Neural progenitor cell (in vitro differentiated cells): ENCODE measurements around the gene POP4. TPM values are rescaled to one million over a fixed set of nuclear protein-coding genes. Genes with fewer than 3 reads are reported as not detected.

Experiments
- DNase-seq: peaks from one replicate; pipeline ENCODE4 v3.0.0-alpha.2; 2016; ENCODE audit warnings: low spot score
- H2AFZ ChIP-seq: fragments of 200-600 bp; sonication (generic); replicated peaks from 2 replicates; pipeline ENCODE4 v1.6.1; 2016; ENCODE audit warnings: antibody characterized with exemption
- H3F3A ChIP-seq: fragments of 200-600 bp; sonication (generic); 2 replicates; pipeline ENCODE4 v1.6.1; 2016; ENCODE audit warnings: antibody characterized with exemption, low read depth
- H3K27ac ChIP-seq: fragments of 200-600 bp; sonication (generic); 2 replicates; pipeline ENCODE4 v1.5.1; 2016; ENCODE audit warnings: mild to moderate bottlenecking
- H3K27me3 ChIP-seq: fragments of 200-600 bp; sonication (generic); 2 replicates; pipeline ENCODE4 v1.6.1; 2016; ENCODE audit warnings: mild to moderate bottlenecking, moderate library complexity
- H3K36me3 ChIP-seq: fragments of 200-600 bp; sonication (generic); 2 replicates; pipeline ENCODE4 v1.5.1; 2016
- H3K4me1 ChIP-seq: fragments of 200-600 bp; sonication (generic); 2 replicates; pipeline ENCODE4 v1.6.1; 2016; ENCODE audit warnings: mixed run types
- H3K4me2 ChIP-seq: fragments of 200-600 bp; sonication (generic); 2 replicates; pipeline ENCODE4 v1.6.1; 2016
- H3K4me3 ChIP-seq: fragments of 200-600 bp; sonication (generic); 2 replicates; pipeline ENCODE4 v1.5.1; 2016
- H3K79me2 ChIP-seq: fragments of 200-600 bp; sonication (generic); 2 replicates; pipeline ENCODE4 v1.6.1; 2016; ENCODE audit warnings: low read depth
- H3K9ac ChIP-seq: fragments of 200-600 bp; sonication (generic); 2 replicates; pipeline ENCODE4 v1.6.1; 2016
- H3K9me3 ChIP-seq: fragments of 200-600 bp; sonication (generic); 2 replicates; pipeline ENCODE4 v1.5.1; 2016; ENCODE audit warnings: low read depth
- H4K20me1 ChIP-seq: fragments of 200-600 bp; sonication (generic); 2 replicates; pipeline ENCODE4 v1.6.1; 2016; ENCODE audit warnings: low read depth
- H3K27ac Mint-ChIP-seq: 3 replicates; pipeline ENCODE4 v1.8.0; 2021; ENCODE audit warnings: mixed read lengths
- H3K27me3 Mint-ChIP-seq: 2 replicates; pipeline ENCODE4 v1.8.0; 2022; ENCODE audit warnings: low read depth, mild to moderate bottlenecking, inconsistent platforms, moderate library complexity, mixed read lengths; ENCODE audit not compliant: insufficient read depth
- H3K36me3 Mint-ChIP-seq: 3 replicates; pipeline ENCODE4 v1.8.0; 2021; ENCODE audit warnings: mixed read lengths
- H3K4me1 Mint-ChIP-seq: 3 replicates; pipeline ENCODE4 v1.8.0; 2021; ENCODE audit warnings: mixed read lengths
- H3K4me3 Mint-ChIP-seq: 3 replicates; pipeline ENCODE4 v1.8.0; 2021; ENCODE audit warnings: mild to moderate bottlenecking, moderate library complexity, mixed read lengths
- H3K9me3 Mint-ChIP-seq: 3 replicates; pipeline ENCODE4 v1.8.0; 2020; ENCODE audit warnings: mixed read lengths
- EZH2 ChIP-seq: fragments of 200-600 bp; sonication (generic); IDR thresholded peaks from 2 replicates; pipeline ENCODE4 v1.6.1; 2017; ENCODE audit warnings: antibody characterized with exemption, mild to moderate bottlenecking, moderate library complexity
- EZH2phosphoT487 ChIP-seq: fragments of 200-600 bp; sonication (generic); IDR thresholded peaks from 2 replicates; pipeline ENCODE4 v1.6.1; 2017; ENCODE audit warnings: antibody characterized with exemption
- total RNA-seq: library from RNA; depleted of rRNA; stranded (reverse); fragments of >200 nt; gene quantifications from 2 replicates; pipeline ENCODE4 v1.2.3, GENCODE V29; 2015; ENCODE audit warnings: low replicate concordance
- TF ChIP-seq, protein P1 (sequence below): fragments of 200-600 bp; sonication (generic); IDR thresholded peaks from 2 replicates; pipeline ENCODE4 v1.5.1; 2017; ENCODE audit warnings: antibody characterized with exemption, mild to moderate bottlenecking

Gene POP4
- total RNA-seq, 1 donor from 2014 or later = 77.8 TPM

GRCh38 chr19:29560313-29561075 is 45.6 kb upstream of the POP4 start:
- Mint-ChIP-seq H3K4me1 (no peaks in the 10 kb centered on the region), H3K4me3 (no peak overlapping the region), H3K9me3 (peaks cover 8% of the 10 kb centered on the region), H3K27ac (no peak overlapping the region), H3K36me3 (no peaks in the 10 kb centered on the region), H3K27me3 (peaks cover 6% of the 10 kb centered on the region)
- H3K27me3 ChIP-seq = no peaks in the 10 kb centered on the region
- no peak overlapping the region for H3K9ac ChIP-seq
- H3K79me2 ChIP-seq = no peaks in the 10 kb centered on the region
- no peaks in the 10 kb centered on the region for H3K36me3 ChIP-seq
- H4K20me1 ChIP-seq = no peaks in the 10 kb centered on the region
- no peak overlapping the region for H3K27ac ChIP-seq
- no peak overlapping the region for H3K4me2 ChIP-seq
- TF ChIP-seq EZH2phosphoT487 (no peak), EZH2 (no peak)
- TF ChIP-seq, protein P1, sequence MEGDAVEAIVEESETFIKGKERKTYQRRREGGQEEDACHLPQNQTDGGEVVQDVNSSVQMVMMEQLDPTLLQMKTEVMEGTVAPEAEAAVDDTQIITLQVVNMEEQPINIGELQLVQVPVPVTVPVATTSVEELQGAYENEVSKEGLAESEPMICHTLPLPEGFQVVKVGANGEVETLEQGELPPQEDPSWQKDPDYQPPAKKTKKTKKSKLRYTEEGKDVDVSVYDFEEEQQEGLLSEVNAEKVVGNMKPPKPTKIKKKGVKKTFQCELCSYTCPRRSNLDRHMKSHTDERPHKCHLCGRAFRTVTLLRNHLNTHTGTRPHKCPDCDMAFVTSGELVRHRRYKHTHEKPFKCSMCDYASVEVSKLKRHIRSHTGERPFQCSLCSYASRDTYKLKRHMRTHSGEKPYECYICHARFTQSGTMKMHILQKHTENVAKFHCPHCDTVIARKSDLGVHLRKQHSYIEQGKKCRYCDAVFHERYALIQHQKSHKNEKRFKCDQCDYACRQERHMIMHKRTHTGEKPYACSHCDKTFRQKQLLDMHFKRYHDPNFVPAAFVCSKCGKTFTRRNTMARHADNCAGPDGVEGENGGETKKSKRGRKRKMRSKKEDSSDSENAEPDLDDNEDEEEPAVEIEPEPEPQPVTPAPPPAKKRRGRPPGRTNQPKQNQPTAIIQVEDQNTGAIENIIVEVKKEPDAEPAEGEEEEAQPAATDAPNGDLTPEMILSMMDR = no peak
- no peak overlapping the region for H2AFZ ChIP-seq
- no peak overlapping the region for H3K4me3 ChIP-seq
- no peaks in the 10 kb centered on the region for H3F3A ChIP-seq
- no peaks in the 10 kb centered on the region for H3K4me1 ChIP-seq
- no peak for DNase-seq
- no peaks in the 10 kb centered on the region for H3K9me3 ChIP-seq

GRCh38 chr19:29561601-29562000 is 44.5 kb upstream of the POP4 start:
- no peaks in the 10 kb centered on the region for H3K36me3 Mint-ChIP-seq

DNA sequence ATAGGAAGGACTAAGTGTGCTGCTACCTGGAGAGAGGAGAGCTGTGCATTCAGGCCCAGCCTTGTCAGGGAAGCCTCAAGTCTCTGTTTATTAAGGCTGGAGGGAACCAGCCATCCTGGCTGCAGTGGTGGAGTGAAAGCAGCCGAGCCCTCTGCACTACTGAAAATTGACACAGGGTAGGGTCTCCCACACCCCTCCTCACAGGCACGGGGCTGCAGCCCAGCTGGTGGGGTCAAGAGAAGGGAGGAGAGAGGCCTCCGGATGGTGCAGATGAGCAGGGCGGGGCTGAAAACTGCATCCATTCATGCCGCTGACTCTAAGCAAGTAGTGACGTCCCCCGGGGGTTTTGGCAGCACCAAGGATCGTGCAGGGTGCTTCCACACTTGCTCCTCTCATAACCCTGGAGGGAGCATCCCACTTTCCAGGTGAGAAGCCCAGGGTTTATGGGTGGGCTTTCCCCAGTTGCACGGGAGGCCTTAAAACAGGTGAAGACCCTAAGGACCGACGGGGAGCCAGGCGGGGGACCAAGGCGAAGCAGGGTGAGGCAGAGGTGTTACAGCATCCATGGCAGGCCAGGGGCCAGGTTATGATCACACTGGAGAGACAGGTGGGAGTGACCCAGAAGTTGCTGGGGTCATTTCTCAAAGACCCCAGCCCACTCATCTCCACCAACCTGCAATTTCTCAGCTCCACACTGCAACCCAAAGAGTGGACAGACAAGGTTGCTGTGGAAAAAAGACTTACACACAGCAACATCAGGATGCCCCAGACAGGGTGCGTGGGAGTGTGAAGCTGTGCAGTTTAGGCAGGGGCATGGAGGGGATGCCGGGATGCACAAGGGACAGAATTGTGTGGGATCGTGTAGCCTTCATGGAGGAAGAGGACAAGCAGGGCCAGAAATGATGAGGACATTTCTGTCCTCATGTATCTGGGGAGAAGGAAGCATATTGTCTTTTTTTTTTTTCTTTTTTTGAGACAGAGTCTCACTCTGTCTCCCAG is 43.5 kb upstream of the POP4 start:
- no peak overlapping the region for H3K27ac ChIP-seq
- peaks cover 5% of the 10 kb centered on the region for H3K9me3 Mint-ChIP-seq
- no peaks in the 10 kb centered on the region for H3K79me2 ChIP-seq
- no peaks in the 10 kb centered on the region for H4K20me1 ChIP-seq
- H3F3A ChIP-seq = no peaks in the 10 kb centered on the region
- H3K27me3 ChIP-seq = no peaks in the 10 kb centered on the region
- H3K9ac ChIP-seq = no peak overlapping the region
- no peaks in the 10 kb centered on the region for H3K36me3 ChIP-seq
- no peak overlapping the region for H3K4me3 ChIP-seq
- peak overlapping the region; percentile 9 for H3K27ac Mint-ChIP-seq
- H3K27me3 Mint-ChIP-seq = peaks cover 4% of the 10 kb centered on the region
- H2AFZ ChIP-seq = no peak overlapping the region
- no peak for DNase-seq
- no peak for TF ChIP-seq EZH2phosphoT487
- TF ChIP-seq, protein P1 = no peak
- no peaks in the 10 kb centered on the region for H3K9me3 ChIP-seq
- H3K36me3 Mint-ChIP-seq = no peaks in the 10 kb centered on the region
- H3K4me3 Mint-ChIP-seq = no peak overlapping the region
- H3K4me1 ChIP-seq = no peaks in the 10 kb centered on the region
- H3K4me1 Mint-ChIP-seq = no peaks in the 10 kb centered on the region
- H3K4me2 ChIP-seq = no peak overlapping the region

More at GRCh38 chr19:29561601-29562000, 44.5 kb upstream of the POP4 start:
- H3K4me1 ChIP-seq = no peaks in the 10 kb centered on the region
- H4K20me1 ChIP-seq = no peaks in the 10 kb centered on the region
- Mint-ChIP-seq H3K27ac (no peak overlapping the region), H3K27me3 (peaks cover 5% of the 10 kb centered on the region), H3K4me3 (no peak overlapping the region), H3K9me3 (peaks cover 5% of the 10 kb centered on the region), H3K4me1 (no peaks in the 10 kb centered on the region)
- TF ChIP-seq EZH2 = no peak
- no peak for TF ChIP-seq EZH2phosphoT487
- TF ChIP-seq, protein P1 = no peak
- no peak overlapping the region for H3K9ac ChIP-seq
- H3K27ac ChIP-seq = no peak overlapping the region
- H3K4me3 ChIP-seq = no peak overlapping the region
- H2AFZ ChIP-seq = no peak overlapping the region
- H3K27me3 ChIP-seq = no peaks in the 10 kb centered on the region
- H3K79me2 ChIP-seq = no peaks in the 10 kb centered on the region
- H3K9me3 ChIP-seq = no peaks in the 10 kb centered on the region
- H3K4me2 ChIP-seq = no peak overlapping the region
- no peaks in the 10 kb centered on the region for H3K36me3 ChIP-seq
- no peaks in the 10 kb centered on the region for H3F3A ChIP-seq
- DNase-seq = no peak
